HepG2 (cell line): ENCODE data around the gene COPS7A. TPM values are rescaled to one million over a fixed set of nuclear protein-coding genes. Genes with fewer than 3 reads are reported as not detected.

ENCODE experiments used
- ATAC-seq: fragments of 200-7000 bp; cut with Tn5 transposase; 3 replicates; pipeline ENCODE4 v1.9.1; 2020; ENCODE audit warnings: mild to moderate bottlenecking, moderate library complexity
- BruUV-seq: library from RNA; stranded (reverse); fragments of 400-500 nt; replicated peaks from 2 replicates; lab custom pipeline; 2021; lab: Mats Ljungman, UMichigan
- CTCF ChIA-PET: fragments of 300-600 bp; formaldehyde crosslinking; extraction: SDS; loops from one replicate; lab custom pipeline; 2021; ENCODE audit warnings: low total read pairs, inconsistent platforms, low intra/inter-chr PET ratio; lab: Yijun Ruan, JAX
- POLR2A ChIA-PET: fragments of 350-600 bp; sonication (Branson Sonifier 250); formaldehyde crosslinking; loops from one replicate; lab custom pipeline; 2020; ENCODE audit warnings: antibody characterized with exemption, inconsistent platforms; lab: Yijun Ruan, JAX
- DNase-seq: peaks from one replicate; pipeline ENCODE4 v3.0.0-alpha.2; 2015; ENCODE audit warnings: low spot score
- FAIRE-seq: peaks from 3 replicates; lab custom pipeline; 2011; peaks lifted over from hg19 to GRCh38; lab: Jason Lieb, UNC
- H2AFZ ChIP-seq: one replicate; pipeline ENCODE4 v1.6.1; 2011; ENCODE audit warnings: low read length, inconsistent platforms
- H3K27ac ChIP-seq: fragments of 300-600 bp; 3 replicates; pipeline ENCODE4 v1.8.0; 2011; ENCODE audit warnings: mixed run types, mild to moderate bottlenecking, mixed read lengths, low read length, inconsistent platforms; ENCODE audit not compliant: insufficient read depth; ENCODE audit errors: extremely low read length
- H3K27me3 ChIP-seq, 2 experiments: fragments of 200-600 bp in 1 of 2; 2 replicates in 1 of 2; 3 replicates in 1 of 2; pipeline versions ENCODE4 v1.6.0 to v1.8.0; 2011; ENCODE audit warnings: low read length in 2 of 2, mild to moderate bottlenecking in 2 of 2, moderate library complexity in 2 of 2, inconsistent platforms in 1 of 2; ENCODE audit not compliant: insufficient read depth in 2 of 2, control insufficient read depth in 1 of 2
- H3K36me3 ChIP-seq, 2 experiments: fragments of 200-600 bp in 1 of 2; replicated peaks in 1 of 2; 2 replicates in 1 of 2; 3 replicates in 1 of 2; pipeline versions ENCODE4 v1.5.1 to v1.8.0; 2011; ENCODE audit warnings: low read length in 2 of 2, inconsistent platforms in 1 of 2; ENCODE audit not compliant: insufficient read depth in 2 of 2, control insufficient read depth in 1 of 2
- H3K4me1 ChIP-seq: 2 replicates; pipeline ENCODE4 v1.5.1; 2012; ENCODE audit warnings: low read length, inconsistent platforms; ENCODE audit not compliant: insufficient read depth
- H3K4me2 ChIP-seq: 2 replicates; pipeline ENCODE4 v1.6.0; 2011; ENCODE audit warnings: low read depth, low read length, inconsistent platforms
- H3K4me3 ChIP-seq, 3 experiments: fragments of 200-600 bp in 1 of 3; sonication (generic), shearing (Covaris generic) in 1 of 3; replicated peaks in 1 of 3; 2 replicates each; pipeline ENCODE4 v1.5.1; 2011 to 2016; ENCODE audit warnings: low read length in 3 of 3, inconsistent platforms in 2 of 3, low read depth in 2 of 3, mild to moderate bottlenecking in 2 of 3, control low read depth in 1 of 3, mixed read lengths in 1 of 3; ENCODE audit not compliant: insufficient read depth in 1 of 3
- H3K79me2 ChIP-seq: one replicate; pipeline ENCODE4 v1.6.1; 2011; ENCODE audit warnings: low read length, inconsistent platforms; ENCODE audit not compliant: insufficient read depth
- H3K9ac ChIP-seq: 2 replicates; pipeline ENCODE4 v1.6.0; 2011; ENCODE audit warnings: mild to moderate bottlenecking, low read depth, low read length, inconsistent platforms; ENCODE audit not compliant: insufficient read depth
- H3K9me3 ChIP-seq: 2 replicates; pipeline ENCODE4 v1.5.1; 2012; ENCODE audit warnings: mild to moderate bottlenecking, low read length
- H4K20me1 ChIP-seq: 2 replicates; pipeline ENCODE4 v1.6.0; 2011; ENCODE audit warnings: inconsistent platforms, mild to moderate bottlenecking, low read length, moderate library complexity; ENCODE audit not compliant: insufficient read depth
- CEBPG ChIP-seq: IDR thresholded peaks from 2 replicates; pipeline ENCODE4 v1.6.1; 2016
- ELF3 ChIP-seq: IDR thresholded peaks from 2 replicates; pipeline ENCODE4 v1.6.1; 2016; ENCODE audit warnings: missing genetic modification reagents, missing compliant biosample characterization
- REL ChIP-seq: sonication (generic); formaldehyde crosslinking; conservative IDR thresholded peaks from 2 replicates; pipeline ENCODE4 v1.8.0; 2022; ENCODE audit warnings: mild to moderate bottlenecking, missing genetic modification reagents, moderate library complexity
- RFX1 ChIP-seq: fragments of 450-650 bp; IDR thresholded peaks from 2 replicates; pipeline ENCODE4 v1.6.1; 2017
- RFX5 ChIP-seq: IDR thresholded peaks from 2 replicates; pipeline ENCODE4 v1.6.1; 2011; ENCODE audit warnings: low read depth, low read length, improper control_type of control experiment
- RORA ChIP-seq: sonication (generic); formaldehyde crosslinking; IDR thresholded peaks from 2 replicates; pipeline ENCODE4 v1.5.0; 2020; ENCODE audit warnings: mild to moderate bottlenecking, missing genetic modification reagents, moderate library complexity
- SALL1 ChIP-seq: sonication (generic); formaldehyde crosslinking; IDR thresholded peaks from 2 replicates; pipeline ENCODE4 v1.8.0; 2022; ENCODE audit warnings: mild to moderate bottlenecking, missing genetic modification reagents
- SUZ12 ChIP-seq: fragments of 150-350 bp; IDR thresholded peaks from 2 replicates; pipeline ENCODE4 v1.6.1; 2014; ENCODE audit warnings: low read depth, low read length
- ZBTB21 ChIP-seq: sonication (generic); formaldehyde crosslinking; IDR thresholded peaks from 2 replicates; pipeline ENCODE4 v1.4.0; 2020; ENCODE audit warnings: missing genetic modification reagents
- ZNF496 ChIP-seq: sonication (generic); formaldehyde crosslinking; IDR thresholded peaks from 2 replicates; pipeline ENCODE4 v1.8.1; 2023; ENCODE audit warnings: mild to moderate bottlenecking, moderate library complexity, missing genetic modification reagents; ENCODE audit not compliant: insufficient replicate concordance
- ZNF543 ChIP-seq: sonication (generic); formaldehyde crosslinking; IDR thresholded peaks from 2 replicates; pipeline ENCODE4 v1.4.0; 2020; ENCODE audit warnings: mild to moderate bottlenecking, missing genetic modification reagents
- ZNF780A ChIP-seq: sonication (generic); formaldehyde crosslinking; IDR thresholded peaks from 2 replicates; pipeline ENCODE4 v1.8.0; 2022; ENCODE audit warnings: mild to moderate bottlenecking, missing genetic modification reagents, moderate library complexity
- ZNF782 ChIP-seq: sonication (generic); formaldehyde crosslinking; IDR thresholded peaks from 2 replicates; pipeline ENCODE4 v1.4.0; 2020; ENCODE audit warnings: missing genetic modification reagents, mild to moderate bottlenecking, borderline replicate concordance
- ZSCAN9 ChIP-seq: IDR thresholded peaks from 2 replicates; pipeline ENCODE4 v1.6.1; 2016; ENCODE audit warnings: borderline replicate concordance
- WGBS: methylation state at CpG from one replicate; pipeline ENCODE4 v1.1.6; 2017; ENCODE audit warnings: low lambda C conversion rate; 5-methylcytosine and 5-hydroxymethylcytosine counted together
- in situ Hi-C: cut with HindIII; loops from 2 replicates; pipeline ENCODE4 v1.10.0; 2017; ENCODE audit warnings: low pct_unique_long_range_greater_than_20kb; ENCODE audit not compliant: extremely low pct_ligation_motif_present
- intact Hi-C: fragments of 100-400 bp; cut with micrococcal nuclease; formaldehyde crosslinking; loops from one replicate; pipeline ENCODE4 v1.10.0; 2022; ENCODE audit not compliant: unreplicated experiment
- polyA plus RNA-seq, 8 experiments: library from polyadenylated mRNA; depleted of rRNA in 3 of 8; stranded (reverse) in 7 of 8; unstranded in 1 of 8; fragments of >200 nt; fragmentation: Illumina TruSeq in 4 of 8; extraction: Trizol in 4 of 8; gene quantifications; 2 replicates each; pipeline versions ENCODE4 v1.2.1 to v1.2.3, GENCODE V29; 2011 to 2016; ENCODE audit warnings: low read depth in 4 of 8, missing spikeins in 1 of 8, mixed read lengths in 1 of 8; ENCODE audit not compliant: insufficient read depth in 1 of 8
- total RNA-seq, 5 experiments: library from RNA; depleted of rRNA; stranded (reverse); fragments of >200 nt; fragmentation: Illumina TruSeq; extraction: Trizol; gene quantifications; 2 replicates each; pipeline ENCODE4 v1.2.3, GENCODE V29; 2016; ENCODE audit warnings: low read depth in 1 of 5
- TF ChIP-seq, protein P1 (sequence below): IDR thresholded peaks from 2 replicates; pipeline ENCODE4 v1.4.0; 2020; ENCODE audit warnings: mild to moderate bottlenecking, missing genetic modification reagents
- TF ChIP-seq, protein P2 (sequence below): IDR thresholded peaks from 2 replicates; pipeline ENCODE4 v1.6.1; 2016; ENCODE audit warnings: low read depth, borderline replicate concordance

COPS7A gene
- total and polyA plus RNA-seq, 2 of the 13 experiments (the other 11 are each of a cell fraction or from before 2014, with no cell fraction given): 40.0 to 73.6 TPM

DNA sequence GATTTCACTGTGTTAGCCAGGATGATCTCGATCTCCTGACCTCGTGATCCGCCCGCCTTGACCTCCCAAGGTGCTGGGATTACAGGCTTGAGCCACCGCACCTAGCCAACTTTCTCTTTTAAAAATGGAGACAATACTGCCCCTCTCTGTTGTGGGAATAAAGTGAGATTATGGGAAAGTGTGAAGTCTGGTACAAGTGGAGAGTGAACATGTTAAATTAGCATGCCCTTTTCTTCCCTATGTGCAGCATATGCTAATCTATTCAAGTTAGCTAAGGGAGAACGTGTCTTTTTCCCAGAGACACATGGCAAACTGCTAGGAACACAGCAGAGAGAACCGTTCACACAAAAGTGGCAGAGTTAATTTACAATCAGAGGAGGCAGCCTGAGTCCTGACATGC lies 1.5 kb downstream of the COPS7A start:
- BruUV-seq: no TSS peak
- DNase-seq (no peak), FAIRE-seq (no peak), ATAC-seq (no peak)
- intact Hi-C loops (loop anchor here (2.0 kb wide), 1 partner anchor 37 kb away; the partner anchor contains the start of gene ZNF384), in situ Hi-C loops (no loop called here)
- WGBS: 98% methylated on average over 7 of the region's 7 CpGs
- Histone ChIP-seq H3K79me2 (peaks cover 3% of the 10 kb centered on the region), H4K20me1 (no peaks in the 10 kb centered on the region), H3K27me3 (no peaks in the 10 kb centered on the region), H3K9ac (peak overlapping the region; percentile 29; the same call in 1 of the 2 replicates), H2AFZ (no peak overlapping the region), H3K27ac (no peak overlapping the region), H3K4me1 (peaks cover 27% of the 10 kb centered on the region), H3K4me2 (0 out of 2 replicates have a peak overlapping the region, but pooled peaks have one; percentile 20), H3K36me3 (peaks cover 6 to 25% of the 10 kb centered on the region in 2 experiments; a peak in 4 of 5 replicates), H3K9me3 (no peaks in the 10 kb centered on the region), H3K4me3 (no peak overlapping the region)
- TF ChIP-seq ZBTB21 (CRISPR knock-in tag): no peak
- TF ChIP-seq ZNF780A (CRISPR knock-in tag): no peak
- TF ChIP-seq ELF3 (CRISPR knock-in tag): no peak
- TF ChIP-seq RORA: no peak
- no peak for TF ChIP-seq RFX1
- ChIA-PET CTCF (no interaction called here), POLR2A (interaction anchor here (1.9 to 2.6 kb wide), 2 partner anchors 8 to 28 kb away, joined by 10 to 54 read pairs; partner anchors contain the start of gene MLF2)

DNA sequence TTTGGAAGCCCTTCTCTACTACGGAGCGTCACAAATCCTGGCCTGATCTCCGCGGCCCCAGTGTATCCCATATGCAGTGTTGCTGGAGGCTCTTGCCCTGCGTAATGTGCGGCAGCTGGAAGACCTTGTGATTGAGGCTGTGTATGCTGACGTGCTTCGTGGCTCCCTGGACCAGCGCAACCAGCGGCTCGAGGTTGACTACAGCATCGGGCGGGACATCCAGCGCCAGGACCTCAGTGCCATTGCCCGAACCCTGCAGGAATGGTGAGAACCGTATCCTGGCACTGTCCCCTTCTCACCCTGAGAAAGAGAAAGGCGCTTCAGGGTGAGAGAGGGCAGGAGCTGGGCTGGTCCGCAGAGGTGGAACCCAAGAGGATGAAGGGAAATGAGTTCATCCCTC lies 5.3 kb downstream of the COPS7A start:
- peaks cover 3% of the 10 kb centered on the region for H3K79me2 ChIP-seq
- H3K4me3 ChIP-seq: no peak overlapping the region
- POLR2A ChIA-PET: no interaction called here
- H3K4me1 ChIP-seq: peaks cover 18% of the 10 kb centered on the region
- no peak overlapping the region for H3K4me2 ChIP-seq
- H3K36me3 ChIP-seq: peaks cover 12 to 37% of the 10 kb centered on the region in 2 experiments; a peak in 4 of 5 replicates
- no peaks in the 10 kb centered on the region for H4K20me1 ChIP-seq
- no peak overlapping the region for H3K9ac ChIP-seq
- no peak for FAIRE-seq
- H3K9me3 ChIP-seq: no peaks in the 10 kb centered on the region
- no peak for TF ChIP-seq SALL1 (CRISPR knock-in tag)
- no peak for TF ChIP-seq RFX5
- TF ChIP-seq, protein P1, sequence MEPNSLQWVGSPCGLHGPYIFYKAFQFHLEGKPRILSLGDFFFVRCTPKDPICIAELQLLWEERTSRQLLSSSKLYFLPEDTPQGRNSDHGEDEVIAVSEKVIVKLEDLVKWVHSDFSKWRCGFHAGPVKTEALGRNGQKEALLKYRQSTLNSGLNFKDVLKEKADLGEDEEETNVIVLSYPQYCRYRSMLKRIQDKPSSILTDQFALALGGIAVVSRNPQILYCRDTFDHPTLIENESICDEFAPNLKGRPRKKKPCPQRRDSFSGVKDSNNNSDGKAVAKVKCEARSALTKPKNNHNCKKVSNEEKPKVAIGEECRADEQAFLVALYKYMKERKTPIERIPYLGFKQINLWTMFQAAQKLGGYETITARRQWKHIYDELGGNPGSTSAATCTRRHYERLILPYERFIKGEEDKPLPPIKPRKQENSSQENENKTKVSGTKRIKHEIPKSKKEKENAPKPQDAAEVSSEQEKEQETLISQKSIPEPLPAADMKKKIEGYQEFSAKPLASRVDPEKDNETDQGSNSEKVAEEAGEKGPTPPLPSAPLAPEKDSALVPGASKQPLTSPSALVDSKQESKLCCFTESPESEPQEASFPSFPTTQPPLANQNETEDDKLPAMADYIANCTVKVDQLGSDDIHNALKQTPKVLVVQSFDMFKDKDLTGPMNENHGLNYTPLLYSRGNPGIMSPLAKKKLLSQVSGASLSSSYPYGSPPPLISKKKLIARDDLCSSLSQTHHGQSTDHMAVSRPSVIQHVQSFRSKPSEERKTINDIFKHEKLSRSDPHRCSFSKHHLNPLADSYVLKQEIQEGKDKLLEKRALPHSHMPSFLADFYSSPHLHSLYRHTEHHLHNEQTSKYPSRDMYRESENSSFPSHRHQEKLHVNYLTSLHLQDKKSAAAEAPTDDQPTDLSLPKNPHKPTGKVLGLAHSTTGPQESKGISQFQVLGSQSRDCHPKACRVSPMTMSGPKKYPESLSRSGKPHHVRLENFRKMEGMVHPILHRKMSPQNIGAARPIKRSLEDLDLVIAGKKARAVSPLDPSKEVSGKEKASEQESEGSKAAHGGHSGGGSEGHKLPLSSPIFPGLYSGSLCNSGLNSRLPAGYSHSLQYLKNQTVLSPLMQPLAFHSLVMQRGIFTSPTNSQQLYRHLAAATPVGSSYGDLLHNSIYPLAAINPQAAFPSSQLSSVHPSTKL: no peak
- TF ChIP-seq ZNF782: no peak
- no peak for TF ChIP-seq REL (CRISPR knock-in tag)
- TF ChIP-seq, protein P2, sequence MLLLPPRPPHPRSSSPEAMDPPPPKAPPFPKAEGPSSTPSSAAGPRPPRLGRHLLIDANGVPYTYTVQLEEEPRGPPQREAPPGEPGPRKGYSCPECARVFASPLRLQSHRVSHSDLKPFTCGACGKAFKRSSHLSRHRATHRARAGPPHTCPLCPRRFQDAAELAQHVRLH: no peak
- TF ChIP-seq CEBPG (CRISPR knock-in tag): no peak
- no peak for TF ChIP-seq ZNF496 (CRISPR knock-in tag)
- TF ChIP-seq SUZ12: no peak
- TF ChIP-seq ZNF543 (CRISPR knock-in tag): no peak
- TF ChIP-seq ZSCAN9: no peak
- TF ChIP-seq, all 625 proteins: peak for 0
- in situ Hi-C loops (no loop called here), intact Hi-C loops (no loop called here)
- Histone ChIP-seq H3K27me3 (no peaks in the 10 kb centered on the region), H2AFZ (no peak overlapping the region), H3K27ac (no peak overlapping the region)
- 96% methylated on average over 13 of the region's 18 CpGs for WGBS
- no peak for DNase-seq
- no peak for ATAC-seq
- no TSS peak for BruUV-seq
- CTCF ChIA-PET: no interaction called here
